GM19372 (cell line): Measurements from ENCODE around the gene CRYGD.

Experiments
- ATAC-seq: cut with Tn5 transposase; IDR thresholded peaks from one replicate; pipeline ENCODE4 v1.9.1; 2021; ENCODE audit warnings: mild to moderate bottlenecking, low read depth, moderate library complexity; ENCODE audit not compliant: unreplicated experiment

The CRYGD gene

DNA sequence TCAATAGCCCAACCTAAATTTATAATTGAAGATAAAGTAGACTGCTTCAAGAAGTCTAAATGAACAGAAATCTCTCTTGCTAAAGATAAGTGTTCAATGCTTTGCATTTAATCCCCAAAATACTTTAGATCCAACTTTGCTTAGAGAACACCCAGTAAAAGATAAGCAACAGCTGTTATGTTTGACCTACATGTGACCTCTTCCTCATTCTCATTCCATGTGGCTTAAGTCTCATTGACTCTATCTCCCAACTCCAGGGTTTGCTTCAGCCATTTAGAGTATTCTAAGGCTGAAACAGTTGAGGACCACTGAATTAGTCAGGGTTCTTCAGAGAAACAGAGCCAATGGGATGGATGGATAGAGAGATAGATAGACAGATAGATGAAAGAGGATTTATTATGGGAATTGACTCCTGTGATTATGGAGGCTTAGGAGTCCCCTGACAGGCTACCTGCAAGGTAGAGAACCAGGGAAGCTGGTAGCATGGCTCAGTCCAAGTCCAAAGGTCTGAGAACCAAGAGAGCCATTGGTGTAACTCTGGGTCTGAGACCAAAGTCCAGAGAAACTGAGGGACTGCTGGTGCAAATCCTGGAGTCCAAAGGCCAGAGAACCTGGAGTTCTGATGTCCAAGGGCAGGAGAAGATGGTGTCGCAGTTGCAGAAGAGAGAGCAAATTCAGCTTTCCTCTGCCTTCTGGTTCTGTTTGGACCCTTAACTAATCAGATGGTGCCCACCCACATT lies 32.1 kb downstream of the CRYGD start:
- no peak for ATAC-seq

DNA sequence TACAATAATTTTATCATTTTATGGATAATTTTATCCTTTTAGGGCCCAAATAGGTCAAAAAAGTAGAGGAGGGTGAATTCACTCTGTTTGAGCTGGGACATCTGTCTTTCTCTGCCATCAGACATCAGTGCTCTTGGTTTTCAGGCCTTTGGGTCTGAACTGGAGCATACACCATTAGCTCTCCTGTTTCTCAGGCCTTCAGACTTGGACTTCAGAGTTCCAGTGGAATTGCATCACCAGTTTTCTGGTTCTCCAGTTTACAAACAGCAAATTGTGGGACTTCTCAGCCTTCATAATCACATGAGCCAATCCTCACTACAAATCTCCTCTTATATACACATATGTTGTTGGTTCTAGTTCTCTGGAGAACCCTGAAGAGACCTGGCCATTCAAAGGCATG lies 33.9 kb downstream of the CRYGD start:
- no peak for ATAC-seq

DNA sequence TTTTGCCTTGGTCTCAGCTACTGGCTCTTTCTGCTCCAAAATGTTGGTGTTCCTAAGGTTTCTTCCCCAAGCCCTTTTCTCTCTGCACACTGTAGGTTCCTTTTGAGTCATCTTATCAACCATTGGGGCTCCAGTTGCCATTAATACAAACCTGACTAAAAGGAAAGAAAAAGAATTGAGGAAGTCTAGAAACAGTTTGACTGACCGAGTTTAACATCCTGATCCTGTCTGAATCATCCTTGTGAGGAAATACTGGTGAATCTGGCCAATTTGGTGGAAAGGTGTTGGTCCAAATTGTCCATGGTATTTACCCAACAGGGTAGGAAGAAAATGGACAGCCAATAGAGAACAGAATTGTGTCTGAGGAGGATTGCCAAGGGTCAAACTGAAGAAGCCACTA lies 38.3 kb downstream of the CRYGD start:
- no peak for ATAC-seq

DNA sequence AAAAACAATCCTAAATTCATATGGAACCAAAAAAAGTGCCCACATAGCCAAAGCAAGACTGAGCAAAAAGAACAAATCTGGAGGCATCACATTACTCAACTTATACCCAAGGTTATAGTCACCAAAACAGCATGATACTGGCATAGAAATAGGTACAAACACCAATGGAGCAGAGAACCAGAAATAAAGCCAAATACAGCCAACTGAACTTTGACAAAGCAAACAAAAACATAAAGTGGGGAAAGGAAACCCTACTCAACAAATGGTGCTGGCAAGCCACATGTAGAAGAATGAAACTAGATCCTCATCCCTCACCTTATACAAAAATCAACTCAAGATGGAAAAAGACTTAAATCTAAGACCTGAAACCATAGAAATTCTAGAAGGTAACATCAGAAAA lies 40.5 kb downstream of the CRYGD start:
- no peak for ATAC-seq

DNA sequence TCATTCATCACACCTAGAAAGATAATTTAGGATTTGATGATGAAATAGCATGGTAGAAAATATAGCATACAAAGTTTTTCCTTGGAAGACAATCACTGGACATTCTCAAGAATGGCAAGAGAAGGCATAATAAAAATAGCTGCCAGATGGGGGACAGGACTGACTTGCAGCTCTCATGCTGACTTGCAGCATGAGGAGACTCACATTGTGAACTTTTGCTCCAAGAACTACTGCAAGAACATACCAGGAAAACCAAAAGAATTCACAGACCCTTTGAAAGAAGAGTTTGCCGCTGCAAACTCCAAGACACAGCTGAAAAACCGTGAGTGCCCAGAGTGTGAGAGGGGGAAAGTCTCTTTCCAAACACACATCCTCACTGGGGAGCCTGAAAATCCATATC lies 47.0 kb downstream of the CRYGD start:
- no peak for ATAC-seq

DNA sequence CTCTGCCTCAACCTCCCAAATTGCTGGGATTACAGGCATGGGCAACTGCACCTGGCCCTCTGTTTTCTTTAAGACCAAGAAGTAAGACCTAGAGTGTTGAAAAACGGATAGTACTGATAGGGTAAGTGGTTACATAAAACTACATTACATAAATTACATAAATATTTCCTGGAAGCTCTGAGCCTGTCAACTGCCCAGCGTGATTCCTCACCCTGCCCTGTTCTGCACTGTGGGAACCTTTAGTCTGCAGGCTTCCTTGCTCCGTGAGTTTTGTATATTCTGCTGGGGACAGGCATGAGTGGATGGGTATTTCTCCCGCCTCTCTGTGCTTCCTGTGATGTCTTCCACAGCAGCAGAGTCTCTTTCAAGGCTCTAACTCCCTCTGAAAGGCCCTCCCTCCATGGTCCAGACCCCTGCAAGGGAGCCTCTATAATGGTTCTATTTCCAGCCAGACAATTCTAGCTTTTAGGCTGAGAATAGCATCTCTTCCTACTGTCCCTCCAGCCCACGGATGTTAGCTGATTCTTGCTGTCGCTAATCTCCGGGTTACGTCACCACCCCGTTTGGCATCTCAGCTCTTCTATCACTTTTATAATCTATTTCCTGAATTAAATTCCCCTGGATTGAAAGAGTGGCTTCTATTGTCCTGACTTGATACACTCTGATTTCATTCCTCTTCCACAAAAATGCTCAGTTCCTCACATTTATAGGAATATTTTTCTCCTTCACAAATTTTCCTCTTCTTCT lies 49.5 kb downstream of the CRYGD start:
- no peak for ATAC-seq

DNA sequence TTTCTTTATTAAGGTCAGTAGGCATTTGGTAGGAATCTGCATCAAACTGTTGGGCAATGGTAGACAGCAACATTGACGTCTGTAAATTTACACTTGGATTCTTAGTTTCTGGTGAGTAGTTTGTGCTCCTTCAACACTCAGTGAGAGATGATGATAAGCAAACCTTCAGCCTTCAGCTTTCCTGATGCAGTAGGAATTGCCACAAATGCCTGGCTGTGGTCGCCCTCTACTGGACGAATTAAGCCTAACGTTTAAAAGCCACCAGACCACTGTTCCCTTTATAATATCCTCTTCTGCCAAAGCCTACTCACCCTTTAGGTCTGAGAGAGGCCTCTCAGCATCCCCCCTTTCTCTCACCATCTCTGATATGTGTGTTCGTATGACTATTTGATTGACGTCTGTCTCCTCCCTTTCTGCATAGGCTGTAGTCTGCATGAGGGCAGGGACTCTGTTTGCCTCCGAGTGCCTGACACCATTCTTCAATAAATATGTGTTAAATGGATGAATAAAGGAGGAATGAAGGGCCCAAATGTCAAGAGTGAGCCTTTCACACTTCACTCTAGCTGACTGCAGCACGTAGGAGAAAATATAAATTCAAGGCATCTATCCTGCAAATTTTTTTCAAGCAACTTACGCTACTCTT lies 52.0 kb downstream of the CRYGD start:
- ATAC-seq: peak; percentile 73
